Measurements from ENCODE around the gene GPR108.

Gene GPR108

GRCh38 chr19:6718111-6718740, 19.2 kb downstream of the GPR108 start:
- DNase-seq (no peak), ATAC-seq (replicated peaks) (peak; percentile 3)
- Mint-ChIP-seq H3K27me3 (peaks cover 0 to 5% of the 10 kb centered on the region in 2 donors), H3K4me1 (ENCODE audit: low read depth in 2 of 2) (peaks cover 16 to 21% of the 10 kb centered on the region in 2 donors), H3K36me3 (ENCODE audit: insufficient read depth) (peaks cover 6% of the 10 kb centered on the region), H3K27ac (peak overlapping the region in 1 of 2 donors; percentile 44), H3K9me3 (no peaks in the 10 kb centered on the region), H3K4me3 (no peak overlapping the region)

GRCh38 chr19:6717441-6717971, 19.9 kb downstream of the GPR108 start:
- DNase-seq (no peak), ATAC-seq (replicated peaks) (no peak)
- Mint-ChIP-seq H3K27me3 (peaks cover 0 to 5% of the 10 kb centered on the region in 2 donors), H3K27ac (peak overlapping the region in 1 of 2 donors; percentile 12), H3K4me3 (no peak overlapping the region), H3K4me1 (ENCODE audit: low read depth in 2 of 2) (peaks cover 16 to 21% of the 10 kb centered on the region in 2 donors), H3K9me3 (no peaks in the 10 kb centered on the region), H3K36me3 (ENCODE audit: insufficient read depth) (peaks cover 6% of the 10 kb centered on the region)

- no peak overlapping the region for H3K4me3 Mint-ChIP-seq
- peaks cover 16 to 21% of the 10 kb centered on the region in 2 donors for H3K4me1 Mint-ChIP-seq (ENCODE audit: low read depth in 2 of 2)
- DNase-seq (no peak), ATAC-seq (replicated peaks) (no peak)
- peaks cover 6% of the 10 kb centered on the region for H3K36me3 Mint-ChIP-seq (ENCODE audit: insufficient read depth)
- peaks cover 0 to 5% of the 10 kb centered on the region in 2 donors for H3K27me3 Mint-ChIP-seq
- H3K9me3 Mint-ChIP-seq, result no peaks in the 10 kb centered on the region
- peak overlapping the region in 1 of 2 donors; percentile 12 for H3K27ac Mint-ChIP-seq
Observed at GRCh38 chr19:6717036-6717435, 20.3 kb downstream of the GPR108 start.

GRCh38 chr19:6716610-6716970, 20.8 kb downstream of the GPR108 start:
- peaks cover 0 to 5% of the 10 kb centered on the region in 2 donors for H3K27me3 Mint-ChIP-seq
- H3K9me3 Mint-ChIP-seq, result no peaks in the 10 kb centered on the region
- peaks cover 5% of the 10 kb centered on the region for H3K36me3 Mint-ChIP-seq (ENCODE audit: insufficient read depth)
- H3K4me1 Mint-ChIP-seq (ENCODE audit: low read depth in 2 of 2), result peaks cover 16 to 21% of the 10 kb centered on the region in 2 donors
- DNase-seq, result no peak
- H3K4me3 Mint-ChIP-seq, result no peak overlapping the region
- ATAC-seq (replicated peaks), result no peak
- H3K27ac Mint-ChIP-seq, result no peak overlapping the region

- Mint-ChIP-seq H3K36me3 (ENCODE audit: insufficient read depth) (peaks cover 4% of the 10 kb centered on the region), H3K27ac (no peak overlapping the region), H3K4me3 (no peak overlapping the region), H3K9me3 (no peaks in the 10 kb centered on the region), H3K4me1 (ENCODE audit: low read depth in 2 of 2) (peaks cover 20 to 33% of the 10 kb centered on the region in 2 donors), H3K27me3 (peaks cover 15 to 21% of the 10 kb centered on the region in 2 donors)
- DNase-seq (no peak), ATAC-seq (replicated peaks) (no peak)
Observed at GRCh38 chr19:6714749-6715555, 22.4 kb downstream of the GPR108 start.

GRCh38 chr19:6713773-6714692, 23.3 kb downstream of the GPR108 start:
- H3K4me3 Mint-ChIP-seq, result no peak overlapping the region
- no peak overlapping the region for H3K27ac Mint-ChIP-seq
- H3K9me3 Mint-ChIP-seq, result no peaks in the 10 kb centered on the region
- H3K36me3 Mint-ChIP-seq (ENCODE audit: insufficient read depth), result peaks cover 4% of the 10 kb centered on the region
- peaks cover 24 to 30% of the 10 kb centered on the region in 2 donors for H3K27me3 Mint-ChIP-seq
- DNase-seq (no peak), ATAC-seq (replicated peaks) (no peak)
- peaks cover 16 to 34% of the 10 kb centered on the region in 2 donors for H3K4me1 Mint-ChIP-seq (ENCODE audit: low read depth in 2 of 2)

GRCh38 chr19:6712692-6713670, 24.4 kb downstream of the GPR108 start:
- no peaks in the 10 kb centered on the region for H3K9me3 Mint-ChIP-seq
- H3K27ac Mint-ChIP-seq, result no peak overlapping the region
- peaks cover 16 to 28% of the 10 kb centered on the region in 2 donors for H3K4me1 Mint-ChIP-seq (ENCODE audit: low read depth in 2 of 2)
- no peak for ATAC-seq (replicated peaks)
- peaks cover 34 to 40% of the 10 kb centered on the region in 2 donors for H3K27me3 Mint-ChIP-seq
- H3K36me3 Mint-ChIP-seq (ENCODE audit: insufficient read depth), result peaks cover 4% of the 10 kb centered on the region
- DNase-seq, result no peak
- H3K4me3 Mint-ChIP-seq, result no peak overlapping the region

- DNase-seq, result no peak
- no peaks in the 10 kb centered on the region for H3K9me3 Mint-ChIP-seq
- H3K4me3 Mint-ChIP-seq, result no peak overlapping the region
- no peak overlapping the region for H3K27ac Mint-ChIP-seq
- peaks cover 3% of the 10 kb centered on the region for H3K36me3 Mint-ChIP-seq (ENCODE audit: insufficient read depth)
- ATAC-seq (replicated peaks), result no peak
- H3K27me3 Mint-ChIP-seq, result peaks cover 39 to 41% of the 10 kb centered on the region in 2 donors
- peaks cover 13 to 21% of the 10 kb centered on the region in 2 donors for H3K4me1 Mint-ChIP-seq (ENCODE audit: low read depth in 2 of 2)
Observed at GRCh38 chr19:6712231-6712630, 25.1 kb downstream of the GPR108 start.

GRCh38 chr19:6711605-6712004, 25.8 kb downstream of the GPR108 start:
- ATAC-seq (replicated peaks) (no peak), DNase-seq (no peak)
- peaks cover 12 to 20% of the 10 kb centered on the region in 2 donors for H3K4me1 Mint-ChIP-seq (ENCODE audit: low read depth in 2 of 2)
- H3K27me3 Mint-ChIP-seq, result peaks cover 39 to 41% of the 10 kb centered on the region in 2 donors
- no peak overlapping the region for H3K27ac Mint-ChIP-seq
- H3K9me3 Mint-ChIP-seq, result no peaks in the 10 kb centered on the region
- no peaks in the 10 kb centered on the region for H3K36me3 Mint-ChIP-seq (ENCODE audit: insufficient read depth)
- no peak overlapping the region for H3K4me3 Mint-ChIP-seq

- DNase-seq (no peak), ATAC-seq (replicated peaks) (no peak)
- Mint-ChIP-seq H3K36me3 (ENCODE audit: insufficient read depth) (no peaks in the 10 kb centered on the region), H3K4me3 (peak overlapping the region; percentile 53 to 56), H3K4me1 (ENCODE audit: low read depth in 2 of 2) (peaks cover 12 to 20% of the 10 kb centered on the region in 2 donors), H3K9me3 (no peaks in the 10 kb centered on the region), H3K27ac (no peak overlapping the region), H3K27me3 (peaks cover 39 to 41% of the 10 kb centered on the region in 2 donors)
Observed at GRCh38 chr19:6711078-6711361, 26.4 kb downstream of the GPR108 start.

GRCh38 chr19:6710273-6711077, 26.9 kb downstream of the GPR108 start:
- Mint-ChIP-seq H3K36me3 (ENCODE audit: insufficient read depth) (no peaks in the 10 kb centered on the region), H3K4me3 (peak overlapping the region; percentile 53 to 56), H3K27me3 (peaks cover 39 to 41% of the 10 kb centered on the region in 2 donors), H3K27ac (peak overlapping the region; percentile 20 to 89), H3K4me1 (ENCODE audit: low read depth in 2 of 2) (peaks cover 12 to 20% of the 10 kb centered on the region in 2 donors), H3K9me3 (no peaks in the 10 kb centered on the region)
- ATAC-seq (replicated peaks), result peak; percentile 21
- DNase-seq, result no peak

GRCh38 chr19:6709549-6709948, 27.8 kb downstream of the GPR108 start:
- Mint-ChIP-seq H3K4me3 (peak overlapping the region; percentile 38 to 56), H3K4me1 (ENCODE audit: low read depth in 2 of 2) (peaks cover 12 to 20% of the 10 kb centered on the region in 2 donors), H3K36me3 (ENCODE audit: insufficient read depth) (no peaks in the 10 kb centered on the region), H3K27me3 (peaks cover 39 to 41% of the 10 kb centered on the region in 2 donors), H3K27ac (peak overlapping the region; percentile 20 to 89), H3K9me3 (no peaks in the 10 kb centered on the region)
- ATAC-seq (replicated peaks), result no peak
- DNase-seq, result no peak

All from effector memory CD8-positive, alpha-beta T cell (primary cell).